Measurements from ENCODE around the gene OSBPL1A. TPM values are rescaled to one million over a fixed set of nuclear protein-coding genes. Genes with fewer than 3 reads are reported as not detected.

OSBPL1A gene
- total and polyA plus RNA-seq, 2 experiments from 2014 or later = 23.1 to 33.3 TPM

GRCh38 chr18:24432618-24433017, 35.0 kb upstream of the OSBPL1A start:
- no peak for TF ChIP-seq CTCF (IDR thresholded peaks at IDR 0.05; ENCODE audit: low read depth, low read length)
- no peaks in the 10 kb centered on the region for H3K27me3 ChIP-seq
- H3K27ac ChIP-seq = no peak overlapping the region
- no peak overlapping the region for H3K4me3 ChIP-seq
- H3K9me3 ChIP-seq (ENCODE audit: low read depth) = no peaks in the 10 kb centered on the region
- peaks cover 8% of the 10 kb centered on the region for H3K4me1 ChIP-seq (ENCODE audit: low read depth)
- DNase-seq (ENCODE audit: low read depth in 1 of 2, low spot score in 1 of 2) = no peak
- peaks cover 6% of the 10 kb centered on the region for H3K36me3 ChIP-seq

- H3K4me1 ChIP-seq (ENCODE audit: low read depth) = peaks cover 9% of the 10 kb centered on the region
- H3K27ac ChIP-seq = no peak overlapping the region
- TF ChIP-seq CTCF (IDR thresholded peaks at IDR 0.05; ENCODE audit: low read depth, low read length) = no peak
- H3K9me3 ChIP-seq (ENCODE audit: low read depth) = no peaks in the 10 kb centered on the region
- peaks cover 9% of the 10 kb centered on the region for H3K27me3 ChIP-seq
- H3K36me3 ChIP-seq = no peaks in the 10 kb centered on the region
- DNase-seq (ENCODE audit: low read depth in 1 of 2, low spot score in 1 of 2) = no peak
- no peak overlapping the region for H3K4me3 ChIP-seq
Measured at GRCh38 chr18:24429188-24429587, 31.6 kb upstream of the OSBPL1A start.

- no peaks in the 10 kb centered on the region for H3K36me3 ChIP-seq
- H3K4me1 ChIP-seq (ENCODE audit: low read depth) = peaks cover 9% of the 10 kb centered on the region
- TF ChIP-seq CTCF (IDR thresholded peaks at IDR 0.05; ENCODE audit: low read depth, low read length) = no peak
- H3K27ac ChIP-seq = no peak overlapping the region
- peaks cover 14% of the 10 kb centered on the region for H3K27me3 ChIP-seq
- no peak overlapping the region for H3K4me3 ChIP-seq
- no peak for DNase-seq (ENCODE audit: low read depth in 1 of 2, low spot score in 1 of 2)
- H3K9me3 ChIP-seq (ENCODE audit: low read depth) = no peaks in the 10 kb centered on the region
Measured at GRCh38 chr18:24428709-24429108, 31.1 kb upstream of the OSBPL1A start.

- H3K27me3 ChIP-seq = peaks cover 24% of the 10 kb centered on the region
- DNase-seq (ENCODE audit: low read depth in 1 of 2, low spot score in 1 of 2) = peak in 1 of 2 donors; percentile 33
- peak overlapping the region; percentile 93 for H3K27ac ChIP-seq
- H3K4me1 ChIP-seq (ENCODE audit: low read depth) = peaks cover 9% of the 10 kb centered on the region
- H3K36me3 ChIP-seq = no peaks in the 10 kb centered on the region
- peak overlapping the region; percentile 49 for H3K4me3 ChIP-seq
- TF ChIP-seq CTCF (IDR thresholded peaks at IDR 0.05; ENCODE audit: low read depth, low read length) = no peak
- H3K9me3 ChIP-seq (ENCODE audit: low read depth) = no peaks in the 10 kb centered on the region
Measured at GRCh38 chr18:24427484-24427883, 29.9 kb upstream of the OSBPL1A start.

GRCh38 chr18:24426398-24427294, 29.0 kb upstream of the OSBPL1A start, which contains the start of gene IMPACT:
TSS of gene IMPACT (plus strand) at chr18:24426670. CDS start at chr18:24426757, 87 bp downstream.
- no peaks in the 10 kb centered on the region for H3K36me3 ChIP-seq
- peak; percentile 91 to 92 for DNase-seq (ENCODE audit: low read depth in 1 of 2, low spot score in 1 of 2)
- peak within 1 kb of the TSS; percentile 93 for H3K27ac ChIP-seq
- H3K4me1 ChIP-seq (ENCODE audit: low read depth) = peaks cover 9% of the 10 kb centered on the region
- peaks cover 31% of the 10 kb centered on the region for H3K27me3 ChIP-seq
- no peaks in the 10 kb centered on the region for H3K9me3 ChIP-seq (ENCODE audit: low read depth)
- peak within 1 kb of the TSS; percentile 49 for H3K4me3 ChIP-seq
- no peak for TF ChIP-seq CTCF (IDR thresholded peaks at IDR 0.05; ENCODE audit: low read depth, low read length)
